Left lung (tissue), 10 donors: Measurements from ENCODE around the gene SCAMP4. TPM values are rescaled to one million over a fixed set of nuclear protein-coding genes. Genes with fewer than 3 reads are reported as not detected.

Source experiments
- ATAC-seq: fragments of 200-7000 bp; cut with Tn5 transposase; one replicate; pipeline ENCODE4 v1.9.1; 2020; ENCODE audit warnings: moderate library complexity
- DNase-seq, 4 donors: peaks; one replicate each; pipeline ENCODE4 v3.0.0-alpha.2; 2013 to 2020
- H3K27ac ChIP-seq, 2 donors: fragments of 200-600 bp; sonication (generic) in 1 of 2; one replicate each; pipeline versions ENCODE4 v1.5.0 to v1.8.0; 2020 to 2021
- H3K27me3 ChIP-seq, 2 donors: fragments of 200-600 bp; sonication (generic) in 1 of 2; one replicate each; pipeline versions ENCODE4 v1.5.0 to v1.8.0; 2020 to 2021
- H3K36me3 ChIP-seq, 2 donors: fragments of 200-600 bp; sonication (generic) in 1 of 2; one replicate each; pipeline versions ENCODE4 v1.5.0 to v1.8.0; 2020 to 2021
- H3K4me1 ChIP-seq, 2 donors: fragments of 200-600 bp; one replicate each; pipeline ENCODE4 v1.8.0; 2021
- H3K4me3 ChIP-seq, 2 donors: fragments of 200-600 bp; sonication (generic) in 1 of 2; one replicate each; pipeline versions ENCODE4 v1.5.0 to v1.8.0; 2020 to 2021; ENCODE audit warnings: mild to moderate bottlenecking in 1 of 2
- H3K9me3 ChIP-seq, 2 donors: fragments of 200-600 bp; sonication (generic) in 1 of 2; one replicate each; pipeline versions ENCODE4 v1.5.0 to v1.8.0; 2020 to 2021
- intact Hi-C, 2 donors: fragments of 100-400 bp; cut with DNase I; formaldehyde crosslinking; loops; one replicate each; pipeline versions ENCODE4 v1.11.2 to v1.14.2; 2022
- polyA plus RNA-seq, 6 donors: library from polyadenylated mRNA; unstranded; fragments of 120-200 nt; gene quantifications; one replicate each; pipeline ENCODE4 v1.2.1, GENCODE V29; 2013; ENCODE audit not compliant: insufficient read length in 6 of 6
- total RNA-seq, 2 donors: library from RNA; stranded (reverse); fragmentation: NEBNext Ultra II Directional; extraction: Animal tissue kit (Norgen Biotek cat#: 25700); gene quantifications; one replicate each; pipeline ENCODE4 v1.2.1, GENCODE V29; 2021
- TF ChIP-seq, protein P1 (sequence below), 2 donors: fragments of 200-600 bp; sonication (generic) in 1 of 2; IDR thresholded peaks; one replicate each; pipeline versions ENCODE4 v1.5.0 to v1.8.0; 2021; ENCODE audit warnings: antibody characterized with exemption in 2 of 2
- donor health status: DM: no; HTN: yes; CAD: no.
- donor health status: DM: no; HTN: no; CAD: no.

The SCAMP4 gene
- total and polyA plus RNA-seq, 8 donors = 54.5 to 86.6 (median 70.1) TPM

- ATAC-seq = no peak
Measured at GRCh38 chr19:1917146-1917545, 11.9 kb downstream of the SCAMP4 start.

DNA sequence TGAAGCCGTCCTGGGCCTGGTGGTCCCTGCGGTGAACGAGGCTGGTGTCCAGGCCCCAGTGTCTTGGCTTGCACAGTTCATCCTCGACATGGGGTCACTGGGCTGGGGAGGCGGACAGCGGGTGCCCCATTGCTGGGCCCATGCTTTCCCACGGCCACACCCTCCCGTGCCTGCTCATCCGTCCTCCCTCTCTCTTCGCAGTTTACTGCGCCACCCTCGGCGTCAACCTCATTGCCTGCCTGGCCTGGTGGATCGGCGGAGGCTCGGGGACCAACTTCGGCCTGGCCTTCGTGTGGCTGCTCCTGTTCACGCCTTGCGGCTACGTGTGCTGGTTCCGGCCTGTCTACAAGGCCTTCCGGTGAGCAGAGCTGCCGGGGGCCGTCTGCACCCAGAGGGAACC lies 12.7 kb downstream of the SCAMP4 start:
- intact Hi-C loops = no loop called here
- TF ChIP-seq, protein P1, sequence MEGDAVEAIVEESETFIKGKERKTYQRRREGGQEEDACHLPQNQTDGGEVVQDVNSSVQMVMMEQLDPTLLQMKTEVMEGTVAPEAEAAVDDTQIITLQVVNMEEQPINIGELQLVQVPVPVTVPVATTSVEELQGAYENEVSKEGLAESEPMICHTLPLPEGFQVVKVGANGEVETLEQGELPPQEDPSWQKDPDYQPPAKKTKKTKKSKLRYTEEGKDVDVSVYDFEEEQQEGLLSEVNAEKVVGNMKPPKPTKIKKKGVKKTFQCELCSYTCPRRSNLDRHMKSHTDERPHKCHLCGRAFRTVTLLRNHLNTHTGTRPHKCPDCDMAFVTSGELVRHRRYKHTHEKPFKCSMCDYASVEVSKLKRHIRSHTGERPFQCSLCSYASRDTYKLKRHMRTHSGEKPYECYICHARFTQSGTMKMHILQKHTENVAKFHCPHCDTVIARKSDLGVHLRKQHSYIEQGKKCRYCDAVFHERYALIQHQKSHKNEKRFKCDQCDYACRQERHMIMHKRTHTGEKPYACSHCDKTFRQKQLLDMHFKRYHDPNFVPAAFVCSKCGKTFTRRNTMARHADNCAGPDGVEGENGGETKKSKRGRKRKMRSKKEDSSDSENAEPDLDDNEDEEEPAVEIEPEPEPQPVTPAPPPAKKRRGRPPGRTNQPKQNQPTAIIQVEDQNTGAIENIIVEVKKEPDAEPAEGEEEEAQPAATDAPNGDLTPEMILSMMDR (IDR thresholded peaks at IDR 0.05) = no peak
- DNase-seq = no peak

More at GRCh38 chr19:1917146-1917545, 11.9 kb downstream of the SCAMP4 start:
- H3K4me1 ChIP-seq = no peaks in the 10 kb centered on the region
- no peak overlapping the region for H3K27ac ChIP-seq
- H3K27me3 ChIP-seq = no peaks in the 10 kb centered on the region
- H3K9me3 ChIP-seq = no peaks in the 10 kb centered on the region
- DNase-seq = no peak
- TF ChIP-seq, protein P1 (IDR thresholded peaks at IDR 0.05) = no peak
- peaks cover 0 to 86% of the 10 kb centered on the region in 2 donors for H3K36me3 ChIP-seq
- intact Hi-C loops = no loop called here
- H3K4me3 ChIP-seq = no peak overlapping the region

DNA sequence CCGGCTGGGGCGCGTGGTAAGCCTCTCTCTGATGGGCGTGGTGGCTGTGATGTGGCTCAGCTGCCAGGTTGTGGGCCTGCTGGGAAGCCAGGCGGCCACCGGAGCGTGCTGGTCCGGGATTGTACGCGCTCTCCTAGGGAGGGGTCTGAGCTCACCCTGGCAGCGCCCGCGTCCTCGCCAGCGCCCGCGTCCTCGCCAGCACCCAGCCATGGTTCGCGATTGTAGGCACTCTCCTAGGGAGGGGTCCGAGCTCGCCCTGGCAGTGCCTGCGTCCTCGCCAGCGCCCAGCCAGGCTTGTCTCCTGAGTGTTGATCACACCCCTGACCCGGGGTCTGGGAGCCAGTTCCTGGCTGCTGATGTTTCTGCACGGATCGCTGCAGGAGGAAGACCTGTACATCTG lies 13.8 kb downstream of the SCAMP4 start:
- H3K9me3 ChIP-seq = no peaks in the 10 kb centered on the region
- H3K27ac ChIP-seq = no peak overlapping the region
- DNase-seq (peak in 1 of 4 donors; percentile 77), ATAC-seq (no peak)
- H3K27me3 ChIP-seq = no peaks in the 10 kb centered on the region
- intact Hi-C loops = no loop called here
- H3K4me3 ChIP-seq = no peak overlapping the region
- H3K4me1 ChIP-seq = no peaks in the 10 kb centered on the region
- TF ChIP-seq, protein P1 (IDR thresholded peaks at IDR 0.05) = no peak
- peaks cover 0 to 86% of the 10 kb centered on the region in 2 donors for H3K36me3 ChIP-seq

More for the DNA sequence above, 12.7 kb downstream of the SCAMP4 start:
- Histone ChIP-seq H3K9me3 (no peaks in the 10 kb centered on the region), H3K4me3 (no peak overlapping the region), H3K36me3 (peaks cover 0 to 86% of the 10 kb centered on the region in 2 donors), H3K4me1 (no peaks in the 10 kb centered on the region), H3K27ac (no peak overlapping the region), H3K27me3 (no peaks in the 10 kb centered on the region)
- ATAC-seq = no peak

GRCh38 chr19:1920644-1921043 lies 15.4 kb downstream of the SCAMP4 start:
- ATAC-seq (no peak), DNase-seq (no peak)
- Histone ChIP-seq H3K36me3 (peaks cover 0 to 88% of the 10 kb centered on the region in 2 donors), H3K4me3 (no peak overlapping the region), H3K4me1 (no peaks in the 10 kb centered on the region), H3K9me3 (no peaks in the 10 kb centered on the region), H3K27ac (no peak overlapping the region), H3K27me3 (no peaks in the 10 kb centered on the region)
- TF ChIP-seq, protein P1 (IDR thresholded peaks at IDR 0.05) = no peak
- intact Hi-C loops = no loop called here

- Histone ChIP-seq H3K36me3 (peaks cover 0 to 90% of the 10 kb centered on the region in 2 donors), H3K9me3 (no peaks in the 10 kb centered on the region), H3K4me1 (no peaks in the 10 kb centered on the region), H3K4me3 (no peak overlapping the region), H3K27ac (no peak overlapping the region), H3K27me3 (no peaks in the 10 kb centered on the region)
- TF ChIP-seq, protein P1 (IDR thresholded peaks at IDR 0.05) = no peak
- intact Hi-C loops = no loop called here
- ATAC-seq (no peak), DNase-seq (no peak)
Measured at GRCh38 chr19:1921326-1921725, 16.1 kb downstream of the SCAMP4 start.
